Natural killer cell (primary cell): ENCODE measurements around the gene AJAP1. TPM values are rescaled to one million over a fixed set of nuclear protein-coding genes. Genes with fewer than 3 reads are reported as not detected.

ENCODE experiments used
- ATAC-seq, 3 donors: fragments of 150-1000 bp in 2 of 3; fragments of 200-7000 bp in 1 of 3; cut with Tn5 transposase; 1 replicate in 1 of 3; 2 replicates in 2 of 3; pipeline ENCODE4 v1.10.0; 2021; ENCODE audit warnings: mild to moderate bottlenecking in 2 of 3, moderate library complexity in 2 of 3
- DNase-seq, 2 donors: peaks; one replicate each; pipeline versions ENCODE4 v3.0.0 to v3.0.0-alpha.2; 2013 to 2021; ENCODE audit warnings: mixed read lengths in 1 of 2
- H3K27ac ChIP-seq: one replicate; pipeline ENCODE4 v1.5.1; 2013; ENCODE audit warnings: mild to moderate bottlenecking, low read length
- H3K27me3 ChIP-seq: one replicate; pipeline ENCODE4 v1.6.1; 2013; ENCODE audit warnings: low read length; ENCODE audit not compliant: control insufficient read depth, insufficient read depth
- H3K36me3 ChIP-seq: one replicate; pipeline ENCODE4 v1.6.1; 2013; ENCODE audit warnings: low read length; ENCODE audit not compliant: control insufficient read depth, insufficient read depth
- H3K4me1 ChIP-seq: one replicate; pipeline ENCODE4 v1.6.1; 2013; ENCODE audit warnings: low read length; ENCODE audit not compliant: control insufficient read depth, insufficient read depth
- H3K4me3 ChIP-seq: one replicate; pipeline ENCODE4 v1.5.1; 2013; ENCODE audit warnings: low read length
- H3K9me3 ChIP-seq: one replicate; pipeline ENCODE4 v1.6.1; 2013; ENCODE audit warnings: low read length; ENCODE audit not compliant: control insufficient read depth, insufficient read depth
- H3K27ac Mint-ChIP-seq, 2 donors: one replicate each; pipeline ENCODE4 v1.8.0; 2022; ENCODE audit warnings: mild to moderate bottlenecking in 2 of 2, mixed read lengths in 2 of 2, moderate library complexity in 1 of 2
- H3K27me3 Mint-ChIP-seq, 2 donors: one replicate each; pipeline ENCODE4 v1.8.0; 2022; ENCODE audit warnings: low read depth in 2 of 2, mixed read lengths in 2 of 2
- H3K36me3 Mint-ChIP-seq: one replicate; pipeline ENCODE4 v1.8.0; 2022; ENCODE audit warnings: mixed read lengths
- H3K4me1 Mint-ChIP-seq, 2 donors: one replicate each; pipeline ENCODE4 v1.8.0; 2022; ENCODE audit warnings: mixed read lengths in 2 of 2
- H3K4me3 Mint-ChIP-seq: one replicate; pipeline ENCODE4 v1.8.0; 2022; ENCODE audit warnings: mild to moderate bottlenecking, moderate library complexity, mixed read lengths
- H3K9me3 Mint-ChIP-seq, 2 donors: one replicate each; pipeline ENCODE4 v1.8.0; 2022; ENCODE audit warnings: mixed read lengths in 2 of 2
- CTCF ChIP-seq: fragments of 200-600 bp; IDR thresholded peaks from one replicate; pipeline ENCODE4 v1.8.0; 2022; ENCODE audit warnings: antibody characterized with exemption
- WGBS: methylation state at CpG from one replicate; pipeline ENCODE4 v1.1.7; 2013; ENCODE audit warnings: missing lambda C conversion rate; ENCODE audit not compliant: insufficient coverage; 5-methylcytosine and 5-hydroxymethylcytosine counted together
- intact Hi-C: fragments of 100-400 bp; cut with micrococcal nuclease; formaldehyde crosslinking; loops from one replicate; pipeline ENCODE4 v1.14.2; 2022
- total RNA-seq, 4 donors: library from RNA; stranded (reverse); fragments of 120-200 nt in 1 of 4; gene quantifications; one replicate each; pipeline versions ENCODE4 v1.2.3 to v1.2.4, GENCODE V29; 2013 to 2022

The AJAP1 gene
- total RNA-seq, 3 donors from 2014 or later (not counting 1 experiment from before 2014, with no cell fraction given): not detected

- no peaks in the 10 kb centered on the region for H3K9me3 Mint-ChIP-seq
- H3K4me3 Mint-ChIP-seq: no peak overlapping the region
- no peak for TF ChIP-seq CTCF
- Histone ChIP-seq H3K9me3 (no peaks in the 10 kb centered on the region), H3K4me3 (no peak overlapping the region), H3K27ac (no peak overlapping the region), H3K36me3 (no peaks in the 10 kb centered on the region), H3K4me1 (no peaks in the 10 kb centered on the region), H3K27me3 (no peaks in the 10 kb centered on the region)
- H3K36me3 Mint-ChIP-seq: no peaks in the 10 kb centered on the region
- no peak for DNase-seq
- WGBS: 72% methylated on average over 7 of the region's 7 CpGs
- H3K27me3 Mint-ChIP-seq: no peaks in the 10 kb centered on the region
- no peaks in the 10 kb centered on the region for H3K4me1 Mint-ChIP-seq
- H3K27ac Mint-ChIP-seq: no peak overlapping the region
- intact Hi-C loops: no loop called here
- ATAC-seq: no peak
These were observed 23.8 kb upstream of the AJAP1 start for GRCh38 chr1:4630561-4630960.

- 85% methylated on average over 5 of the region's 5 CpGs for whole genome bisulfite sequencing
- H3K36me3 ChIP-seq: no peaks in the 10 kb centered on the region
- intact Hi-C loops: no loop called here
- Mint-ChIP-seq H3K27ac (no peak overlapping the region), H3K36me3 (no peaks in the 10 kb centered on the region), H3K9me3 (no peaks in the 10 kb centered on the region), H3K27me3 (no peaks in the 10 kb centered on the region), H3K4me3 (no peak overlapping the region), H3K4me1 (no peaks in the 10 kb centered on the region)
- H3K4me3 ChIP-seq: no peak overlapping the region
- TF ChIP-seq CTCF: no peak
- DNase-seq (no peak), ATAC-seq (no peak)
- no peaks in the 10 kb centered on the region for H3K9me3 ChIP-seq
- no peaks in the 10 kb centered on the region for H3K27me3 ChIP-seq
- no peaks in the 10 kb centered on the region for H3K4me1 ChIP-seq
- H3K27ac ChIP-seq: no peak overlapping the region
These were observed 23.1 kb upstream of the AJAP1 start for GRCh38 chr1:4631321-4631720.

- no peak for TF ChIP-seq CTCF
- Histone ChIP-seq H3K4me1 (no peaks in the 10 kb centered on the region), H3K27me3 (no peaks in the 10 kb centered on the region), H3K27ac (no peak overlapping the region), H3K9me3 (no peaks in the 10 kb centered on the region), H3K4me3 (no peak overlapping the region), H3K36me3 (no peaks in the 10 kb centered on the region)
- H3K27ac Mint-ChIP-seq: no peak overlapping the region
- H3K4me3 Mint-ChIP-seq: no peak overlapping the region
- no peaks in the 10 kb centered on the region for H3K9me3 Mint-ChIP-seq
- peaks cover 3 to 9% of the 10 kb centered on the region in 2 donors for H3K27me3 Mint-ChIP-seq
- ATAC-seq (no peak), DNase-seq (no peak)
- WGBS: 97% methylated on average over 9 of the region's 9 CpGs
- no peaks in the 10 kb centered on the region for H3K4me1 Mint-ChIP-seq
- no peaks in the 10 kb centered on the region for H3K36me3 Mint-ChIP-seq
- intact Hi-C loops: no loop called here
These were observed 21.1 kb upstream of the AJAP1 start for GRCh38 chr1:4633346-4633745.

GRCh38 chr1:4634156-4634792 lies 20.1 kb upstream of the AJAP1 start:
- no peak overlapping the region for H3K4me3 ChIP-seq
- WGBS: 78% methylated on average over 14 of the region's 14 CpGs
- H3K27ac Mint-ChIP-seq: no peak overlapping the region
- H3K9me3 Mint-ChIP-seq: no peaks in the 10 kb centered on the region
- H3K4me1 ChIP-seq: no peaks in the 10 kb centered on the region
- H3K27me3 ChIP-seq: no peaks in the 10 kb centered on the region
- no peak overlapping the region for H3K27ac ChIP-seq
- H3K36me3 ChIP-seq: no peaks in the 10 kb centered on the region
- TF ChIP-seq CTCF: no peak
- H3K36me3 Mint-ChIP-seq: no peaks in the 10 kb centered on the region
- ATAC-seq (no peak), DNase-seq (no peak)
- H3K9me3 ChIP-seq: no peaks in the 10 kb centered on the region
- intact Hi-C loops: no loop called here
- peaks cover 3 to 9% of the 10 kb centered on the region in 2 donors for H3K27me3 Mint-ChIP-seq
- no peak overlapping the region for H3K4me3 Mint-ChIP-seq
- no peaks in the 10 kb centered on the region for H3K4me1 Mint-ChIP-seq
